HG03354 (cell line): ENCODE data around the gene EHMT1.

Experiments
- ATAC-seq: cut with Tn5 transposase; IDR thresholded peaks from one replicate; pipeline ENCODE4 v1.9.1; 2021; ENCODE audit warnings: mild to moderate bottlenecking; ENCODE audit not compliant: unreplicated experiment, poor library complexity, severe bottlenecking

Gene EHMT1

DNA sequence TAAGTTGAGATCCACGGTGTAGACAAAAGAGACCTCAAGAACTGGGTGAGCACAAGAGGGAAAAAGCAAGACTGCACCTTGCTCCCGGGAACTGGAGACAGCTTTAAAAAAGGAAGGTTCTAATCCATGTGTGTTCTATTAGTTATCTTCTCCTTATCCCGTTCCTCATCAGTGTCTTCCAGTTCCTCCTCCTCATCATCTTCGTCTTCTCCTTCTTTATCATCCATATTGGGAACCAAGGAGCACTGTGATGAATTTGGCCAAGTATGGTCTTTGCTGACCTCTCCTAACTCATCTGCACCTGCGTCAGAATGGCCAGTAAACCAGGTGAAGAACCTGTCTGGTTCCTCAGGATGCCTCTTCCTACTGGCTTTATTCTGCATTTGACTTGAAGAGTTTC, 22.1 kb downstream of the EHMT1 start:
- no peak for ATAC-seq

DNA sequence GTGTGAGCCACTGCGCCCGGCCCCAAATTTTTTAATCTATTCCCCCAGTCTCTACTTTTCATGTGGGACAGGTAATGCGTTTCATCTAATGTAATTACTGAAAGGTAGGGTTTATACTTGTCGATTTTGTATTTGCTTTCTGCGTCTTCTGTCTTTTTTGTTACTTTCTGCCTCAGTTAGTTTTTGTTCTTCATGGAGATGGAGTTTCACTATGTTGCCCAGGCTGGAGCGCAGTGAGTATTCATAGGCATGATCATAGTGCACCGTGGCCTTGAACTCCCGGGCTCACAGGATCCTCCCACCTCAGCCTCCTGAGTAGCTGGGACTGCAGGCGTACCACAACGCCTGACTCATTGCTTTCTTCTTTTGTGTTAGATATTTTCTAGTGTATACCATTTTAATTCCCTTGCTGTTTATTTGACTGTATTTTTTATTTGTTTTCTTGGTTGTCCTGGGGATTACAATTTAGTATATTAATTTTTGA, 23.4 kb downstream of the EHMT1 start:
- no peak for ATAC-seq

DNA sequence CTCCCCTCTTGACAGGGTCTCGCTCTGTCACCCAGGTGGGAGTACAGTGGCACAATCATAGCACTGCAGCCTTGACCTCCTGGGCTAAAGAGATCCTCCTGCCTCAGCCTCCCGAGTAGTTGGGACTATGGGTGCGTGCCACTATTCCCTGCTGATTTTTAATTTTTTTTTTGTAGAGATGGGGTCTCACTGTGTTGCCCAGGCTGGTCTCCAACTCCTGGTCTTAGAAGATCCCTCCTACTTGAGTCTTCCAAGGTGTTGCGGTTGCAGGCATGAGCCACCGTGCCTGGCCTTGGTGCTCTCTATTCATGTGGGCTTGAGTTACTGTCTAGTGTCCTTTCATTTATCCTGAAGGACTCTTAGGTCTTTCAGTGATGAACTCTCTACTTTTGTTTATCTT, 24.1 kb downstream of the EHMT1 start:
- no peak for ATAC-seq

DNA sequence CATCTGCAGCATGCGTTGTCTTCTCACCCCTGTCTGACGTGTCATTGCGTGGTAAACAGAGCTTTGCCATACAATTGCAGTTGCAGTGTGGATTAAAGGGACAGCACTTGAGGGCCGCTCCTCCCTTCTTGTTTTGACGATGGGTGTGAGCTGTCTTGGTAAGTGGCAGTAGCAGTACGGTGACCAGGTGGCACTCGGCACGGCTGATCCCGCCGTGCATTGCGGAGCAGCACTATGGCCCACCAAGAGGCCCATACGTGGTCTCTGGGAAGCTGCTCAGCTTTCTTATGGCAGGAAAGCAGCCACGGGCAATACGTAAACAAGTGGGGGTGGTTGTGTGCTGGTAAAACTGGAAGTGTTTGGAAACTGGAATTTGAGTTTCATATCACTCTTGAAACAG, 25.1 kb downstream of the EHMT1 start:
- no peak for ATAC-seq

DNA sequence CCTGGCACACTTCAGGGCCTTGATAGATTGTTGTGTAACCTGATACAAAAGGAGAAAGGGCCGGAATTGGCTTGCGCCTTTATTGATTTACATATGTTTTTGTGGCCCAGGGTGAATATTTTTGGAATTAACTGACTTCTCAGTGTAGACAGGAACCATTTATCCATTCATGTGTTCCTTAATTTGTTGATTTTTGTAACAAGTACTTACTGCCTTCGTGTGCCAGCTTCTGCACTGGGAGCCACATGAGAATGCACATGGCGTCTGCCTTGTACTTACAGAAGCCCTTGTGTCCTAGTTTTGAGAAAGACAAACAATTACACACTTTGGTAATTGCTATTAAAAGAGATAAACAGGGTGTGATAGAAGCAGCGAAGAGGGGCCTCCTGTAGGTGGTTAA, 26.4 kb downstream of the EHMT1 start:
- no peak for ATAC-seq

DNA sequence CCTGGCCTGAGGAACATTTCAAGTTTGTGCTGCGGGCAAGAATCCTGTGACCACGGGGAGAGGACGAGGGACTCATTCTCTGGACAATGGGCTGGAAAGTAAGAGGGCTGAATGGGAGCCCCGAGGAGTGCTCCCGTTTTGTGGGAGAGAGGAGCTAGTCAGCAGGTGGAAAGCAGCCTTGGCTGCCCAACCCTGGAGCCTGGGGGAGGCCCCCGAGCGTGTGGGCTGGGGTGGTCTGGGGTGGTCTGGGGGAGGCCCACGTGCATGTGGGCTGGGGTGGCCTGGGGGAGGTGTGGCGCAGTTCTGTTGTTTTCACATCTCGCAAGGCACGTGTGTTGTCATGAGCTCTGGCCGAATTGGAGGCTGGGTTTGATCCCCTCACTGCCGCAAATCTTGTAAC, 27.5 kb downstream of the EHMT1 start:
- no peak for ATAC-seq

DNA sequence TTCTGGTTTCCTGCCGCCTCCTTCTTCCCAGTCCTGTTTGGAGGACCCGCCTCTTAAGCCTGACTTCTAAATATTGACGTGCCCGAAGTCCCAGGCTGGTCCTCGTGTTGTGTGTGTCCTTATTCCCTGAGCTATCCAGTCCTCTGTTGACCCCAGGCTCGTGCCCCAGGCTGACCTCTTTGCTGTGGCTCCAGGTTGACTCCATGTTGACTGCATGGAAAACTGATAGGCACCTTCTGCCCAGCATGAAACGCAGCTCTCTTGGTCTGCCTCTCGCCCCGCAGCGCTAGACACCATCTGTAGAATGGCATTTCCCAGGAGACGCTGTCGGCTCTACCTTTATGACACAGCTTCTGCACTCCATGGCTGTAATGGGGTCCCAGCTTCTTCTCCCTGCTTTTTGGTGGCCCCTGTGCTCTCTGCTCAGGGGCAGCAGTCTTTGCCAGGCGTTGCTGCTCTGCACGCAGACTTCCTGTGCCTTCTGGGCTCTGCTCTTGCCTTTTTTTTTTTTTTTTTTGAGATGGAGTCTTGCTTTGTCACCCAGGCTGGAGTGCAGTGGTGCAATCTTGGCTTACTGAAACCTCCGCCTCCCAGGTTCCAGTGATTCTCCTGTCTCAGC, 28.4 kb downstream of the EHMT1 start:
- no peak for ATAC-seq

DNA sequence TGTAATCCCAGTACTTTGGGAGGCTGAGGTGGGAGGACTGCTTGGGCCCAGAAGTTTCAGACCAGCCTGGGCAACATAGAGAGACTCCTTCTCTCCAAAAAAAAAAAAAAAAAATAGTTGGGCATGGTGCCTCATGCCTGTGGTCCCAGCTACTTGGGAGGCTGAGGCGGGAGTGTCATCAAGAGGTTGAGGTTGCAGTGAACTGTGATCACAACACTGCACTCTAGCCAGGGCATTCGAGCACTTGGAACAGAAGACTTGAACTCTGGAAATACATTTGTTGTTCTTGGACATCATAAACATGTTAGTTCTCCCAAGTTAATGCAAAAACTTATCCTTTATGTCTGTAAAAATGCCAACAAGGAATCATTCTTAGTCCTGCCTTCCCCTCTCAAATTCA, 29.6 kb downstream of the EHMT1 start:
- ATAC-seq, result no peak

DNA sequence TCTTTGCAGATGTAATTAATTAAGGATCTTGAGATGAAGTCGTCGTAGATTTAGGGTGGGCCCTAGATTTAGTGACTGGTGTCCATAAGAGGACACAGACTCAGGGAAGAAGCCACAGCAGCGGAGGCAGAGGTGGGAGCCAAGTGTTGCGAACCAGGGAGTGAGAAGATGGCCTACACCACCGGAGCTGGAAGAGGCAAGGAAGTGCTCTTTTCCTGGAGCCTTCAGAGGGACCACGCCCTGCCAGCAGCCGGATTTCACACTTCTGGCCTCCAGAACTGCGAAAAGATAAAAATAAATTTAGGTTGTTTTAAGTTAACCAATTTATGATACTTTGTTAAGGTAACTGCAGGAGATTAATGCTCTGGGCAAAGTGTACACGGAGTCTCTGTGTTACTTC, 30.7 kb downstream of the EHMT1 start:
- no peak for ATAC-seq

DNA sequence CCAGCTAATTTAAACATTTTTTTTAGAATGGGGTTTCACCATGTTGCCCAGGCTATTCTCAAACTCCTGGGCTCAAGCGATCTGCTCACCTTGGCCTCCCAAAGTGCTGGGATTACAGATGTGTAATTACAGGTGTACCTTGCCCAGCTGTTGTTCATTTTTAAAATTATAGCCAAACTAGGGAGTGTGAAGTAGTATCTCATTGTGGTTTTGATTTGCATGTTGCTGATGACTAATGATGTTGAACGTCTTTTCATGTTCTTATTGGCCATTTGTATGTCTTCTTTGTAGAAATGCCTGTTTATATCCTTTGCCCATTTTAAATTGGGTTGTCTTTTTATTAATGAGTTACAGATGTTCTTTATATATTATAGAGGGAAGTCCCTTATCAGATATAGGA, 31.5 kb downstream of the EHMT1 start:
- no peak for ATAC-seq

DNA sequence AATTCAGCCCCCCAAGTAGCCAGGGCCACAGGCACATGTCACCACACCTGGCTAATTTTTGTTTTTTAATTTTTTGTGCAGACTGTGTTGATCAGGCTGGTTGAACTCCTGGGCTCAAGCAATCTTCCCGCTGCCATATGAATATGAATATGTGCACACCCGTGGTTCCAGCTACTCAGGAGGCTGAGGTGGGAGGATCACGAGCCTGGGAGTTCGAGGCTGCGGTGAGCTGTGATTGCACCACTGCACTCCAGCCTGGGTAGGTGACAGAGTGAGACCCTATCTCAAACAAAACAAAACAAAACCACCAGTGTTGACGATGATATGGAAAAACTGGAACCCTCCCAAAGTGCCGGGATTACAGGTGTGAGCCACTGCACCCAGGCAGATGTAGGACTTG, 32.0 kb downstream of the EHMT1 start:
- no peak for ATAC-seq

DNA sequence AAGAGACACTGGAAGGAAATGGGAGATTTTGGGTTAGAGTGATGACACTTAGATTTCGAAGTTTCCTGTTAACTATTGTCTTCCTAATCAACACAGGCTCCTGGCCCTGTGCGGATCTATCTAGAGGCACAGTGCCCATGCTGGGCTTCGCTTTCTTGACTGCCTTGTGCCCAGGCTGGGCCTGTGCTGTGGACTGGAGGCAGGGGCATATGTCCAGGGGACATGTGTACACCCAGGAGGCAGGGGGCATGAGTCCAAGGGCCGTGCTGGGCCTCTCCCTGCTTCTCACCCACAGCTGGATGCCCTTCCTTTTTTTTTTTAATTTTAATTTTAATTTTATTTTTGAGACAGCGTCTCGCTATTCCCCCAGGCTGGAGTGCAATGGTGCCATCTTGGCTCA, 37.6 kb downstream of the EHMT1 start:
- ATAC-seq, result no peak

DNA sequence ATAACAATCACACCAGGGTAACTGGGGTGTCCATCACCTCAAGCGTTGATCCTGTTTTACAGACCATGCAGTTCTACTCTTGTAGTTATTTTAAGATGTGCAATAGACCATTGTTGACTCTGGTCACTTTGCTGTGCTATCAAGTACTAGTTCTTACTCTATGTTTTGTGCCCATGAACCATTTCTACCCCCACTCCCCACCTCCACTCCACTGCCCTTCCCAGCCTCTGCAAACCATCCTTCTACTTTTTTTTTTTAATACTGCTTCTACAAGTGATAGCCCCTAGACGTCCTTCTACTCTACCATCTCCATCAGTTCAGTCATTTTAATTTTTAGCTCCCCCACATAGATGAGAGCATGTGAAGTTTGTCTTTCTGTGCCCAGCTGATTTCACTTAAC, 38.8 kb downstream of the EHMT1 start:
- no peak for ATAC-seq

DNA sequence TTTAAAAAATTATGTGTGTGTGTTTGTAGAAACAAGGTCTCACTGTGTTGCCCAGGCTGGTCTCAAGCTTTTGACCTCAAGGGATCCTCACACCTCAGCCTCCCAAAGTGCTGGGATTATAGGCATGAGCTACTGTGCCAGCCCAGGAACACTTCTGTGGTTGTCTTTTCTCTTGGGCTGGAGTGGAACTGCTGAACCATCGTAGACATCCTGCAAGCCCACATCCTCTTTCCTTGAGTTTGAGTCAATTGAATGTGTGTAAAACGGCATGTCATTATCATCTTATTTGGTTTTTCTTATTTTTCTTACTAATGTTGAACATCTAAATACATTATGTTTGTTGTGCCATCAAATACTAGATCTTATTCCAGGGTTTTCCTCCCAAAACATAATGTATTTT, 40.0 kb downstream of the EHMT1 start:
- ATAC-seq, result no peak

DNA sequence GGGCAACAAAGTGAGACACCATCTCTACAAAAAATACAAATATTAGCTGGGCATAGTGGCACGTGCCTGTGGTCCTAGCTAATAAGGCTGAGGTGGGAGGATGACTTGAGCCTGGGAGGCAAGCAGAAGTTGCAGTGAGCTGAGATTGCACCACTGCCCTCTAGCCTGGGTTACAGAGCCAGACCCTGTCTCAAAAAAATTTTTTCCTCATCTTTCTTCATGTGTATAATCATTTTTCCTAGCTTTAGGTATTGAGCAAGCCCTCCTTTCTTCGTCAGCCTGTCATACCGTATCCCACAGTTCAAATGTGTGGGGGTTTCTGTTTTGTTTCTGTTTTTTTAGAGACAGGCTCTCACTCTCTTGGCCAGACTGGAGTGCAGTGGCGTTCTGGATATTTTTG, 41.3 kb downstream of the EHMT1 start:
- no peak for ATAC-seq

DNA sequence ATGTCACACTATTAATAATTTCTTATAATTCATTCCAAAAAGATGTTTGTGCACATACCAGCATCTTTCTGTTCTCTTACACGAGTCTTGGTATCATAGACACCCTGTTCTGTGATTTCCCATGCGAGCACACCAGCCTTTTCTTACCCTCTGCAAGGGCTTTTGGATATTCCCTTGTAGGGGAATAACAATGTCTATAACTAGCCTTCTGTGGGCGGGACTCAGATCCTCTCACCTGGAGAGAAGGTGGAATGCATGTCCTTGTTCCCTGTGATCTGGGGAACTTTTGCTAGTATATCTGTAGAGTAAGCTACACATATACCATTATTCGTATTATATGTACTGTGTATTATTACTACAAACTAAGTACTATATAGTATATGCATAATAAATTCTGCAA, 44.8 kb downstream of the EHMT1 start:
- no peak for ATAC-seq

DNA sequence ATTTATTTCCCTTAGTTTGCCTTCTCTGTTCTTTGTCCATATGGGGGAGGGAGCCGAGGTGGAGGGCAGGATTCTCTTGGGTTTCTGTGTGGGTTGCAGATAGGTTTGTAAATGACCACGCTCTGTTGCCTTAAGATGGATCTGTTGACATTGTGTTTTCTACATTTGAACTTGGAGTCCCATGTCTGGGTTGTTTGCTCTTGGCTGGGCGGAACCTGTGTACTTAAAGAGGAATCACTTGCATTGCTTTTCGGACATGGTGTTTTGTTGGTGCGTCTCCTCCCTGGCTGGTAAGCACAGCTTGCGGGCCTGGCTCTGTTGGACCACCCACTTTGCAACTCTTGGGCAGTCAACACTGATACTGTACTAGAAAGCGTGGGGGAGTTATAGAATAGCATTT, 45.9 kb downstream of the EHMT1 start:
- ATAC-seq, result no peak

DNA sequence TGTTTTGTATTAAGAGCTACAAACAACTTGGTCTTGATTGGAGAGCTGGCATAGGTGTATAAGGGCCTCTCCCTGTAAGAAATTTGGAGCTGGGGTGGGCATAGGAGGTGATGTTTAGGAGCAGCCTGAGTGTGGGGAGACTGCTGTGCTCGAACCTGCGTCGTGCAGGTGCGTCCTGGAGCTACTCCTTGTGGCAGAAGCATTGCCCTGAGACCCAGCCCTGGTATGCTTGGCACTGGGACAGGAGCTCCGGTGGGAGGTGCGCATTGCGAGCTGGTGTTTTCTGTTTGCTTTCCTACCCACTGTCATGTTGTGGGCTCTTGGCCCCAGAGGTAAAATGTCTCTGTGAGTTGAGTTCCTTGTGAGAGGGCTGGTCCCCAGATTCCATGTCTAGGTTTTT, 46.4 kb downstream of the EHMT1 start:
- ATAC-seq, result no peak

DNA sequence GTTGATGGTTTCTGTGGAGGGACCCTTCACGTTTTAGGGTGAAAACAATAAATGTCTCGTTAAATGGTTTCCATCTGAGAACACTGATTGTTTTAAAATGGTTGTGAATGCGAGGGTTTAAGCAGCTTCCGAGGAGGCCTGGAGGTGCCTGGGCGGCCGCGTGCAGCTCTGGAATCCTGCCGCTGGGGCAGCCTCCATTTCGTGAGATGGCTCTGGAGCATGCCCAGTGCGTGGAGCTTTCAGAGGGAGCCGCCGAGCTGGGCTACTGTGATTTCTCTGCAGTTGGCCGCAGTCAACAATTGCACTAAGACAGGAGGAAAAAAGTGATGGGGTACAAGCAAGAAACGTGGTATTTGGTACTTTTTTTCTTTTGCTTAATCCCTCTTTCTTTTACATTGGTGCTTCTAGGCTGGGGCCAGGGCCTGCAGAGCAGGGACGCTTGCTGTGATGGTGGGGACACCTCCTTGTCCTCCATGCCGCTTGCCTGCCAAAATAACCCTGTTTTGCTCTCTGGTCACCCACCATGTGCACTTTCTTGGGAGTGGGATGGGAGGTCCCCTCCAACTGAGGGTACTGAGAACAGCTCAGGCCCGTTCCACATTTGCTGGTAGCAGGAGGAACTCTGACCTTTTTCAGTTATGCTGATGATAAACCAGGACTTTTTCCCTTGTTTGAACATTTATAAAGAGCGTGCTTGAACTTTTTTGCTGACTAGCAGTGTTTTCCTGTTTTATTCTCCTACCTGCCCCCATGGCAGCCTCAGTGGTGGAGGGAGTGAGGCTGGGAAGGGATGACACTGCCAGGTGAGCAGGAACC, 47.1 kb downstream of the EHMT1 start:
- ATAC-seq, result no peak

DNA sequence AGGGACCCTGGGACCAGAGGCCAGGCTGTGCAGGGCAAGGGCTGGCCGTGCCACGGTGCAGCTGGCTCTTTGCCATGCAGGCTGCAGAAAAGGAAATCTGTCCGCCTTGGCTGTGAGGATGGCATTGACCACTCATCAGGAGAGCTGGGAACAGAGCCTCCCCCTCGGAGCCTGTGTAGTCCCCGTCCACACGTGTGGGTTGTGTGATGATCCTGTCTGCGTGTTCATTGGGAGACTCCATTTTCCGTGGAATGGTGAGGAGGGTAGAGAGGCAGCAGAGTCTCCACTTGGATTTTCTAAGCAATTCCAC, 47.7 kb downstream of the EHMT1 start:
- ATAC-seq, result no peak

DNA sequence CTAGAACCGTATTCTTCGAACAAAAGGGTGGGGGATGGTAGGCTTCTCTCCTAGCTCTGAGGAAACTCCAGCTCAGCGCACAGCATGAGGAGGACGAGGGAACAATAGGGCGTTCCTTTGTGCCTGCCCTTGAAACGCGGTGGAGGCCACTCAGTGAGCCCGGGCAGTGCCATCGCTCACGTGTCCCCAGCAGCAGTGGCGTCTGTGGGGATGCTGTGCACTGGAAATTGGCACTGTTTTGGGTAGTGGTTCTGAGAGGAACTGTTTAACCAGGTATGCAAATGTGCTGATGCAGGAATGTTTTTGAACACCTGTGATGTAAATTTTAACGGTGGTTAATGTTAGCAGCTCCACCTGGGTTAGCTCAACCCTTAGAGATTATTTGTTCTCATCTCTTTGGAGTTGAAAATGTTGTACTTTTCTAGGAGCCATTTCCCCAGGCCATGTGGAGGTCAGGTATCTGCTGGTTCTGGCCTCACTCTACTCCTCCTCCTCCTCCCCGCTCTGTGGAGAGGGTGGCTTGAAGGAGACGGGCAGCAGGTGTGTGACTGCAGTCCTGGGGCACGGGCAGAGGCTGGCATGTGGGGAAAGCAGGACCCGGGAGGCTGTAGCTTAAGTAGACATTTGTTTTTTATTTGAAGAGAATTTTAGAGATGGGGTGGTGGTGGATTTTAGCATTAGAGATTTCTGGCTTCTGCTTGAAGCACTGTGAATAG, 48.3 kb downstream of the EHMT1 start:
- ATAC-seq, result peak; percentile 61
